Hepatocyte (in vitro differentiated cells): ENCODE data around the gene PHACTR1. TPM values are rescaled to one million over a fixed set of nuclear protein-coding genes. Genes with fewer than 3 reads are reported as not detected.
"Not testable (repeated sequence)": the region's sequence is repeated elsewhere in the genome, so short reads cannot be mapped to it uniquely, and the experiment has no call there.

Experiments
- DNase-seq: peaks from one replicate; pipeline ENCODE4 v3.0.0-alpha.2; 2016; ENCODE audit warnings: low spot score
- H2AFZ ChIP-seq: fragments of 200-600 bp; sonication (generic); 2 replicates; pipeline ENCODE4 v1.6.0; 2016; ENCODE audit warnings: antibody characterized with exemption, mild to moderate bottlenecking
- H3K27ac ChIP-seq: fragments of 200-600 bp; sonication (generic); 2 replicates; pipeline ENCODE4 v1.5.1; 2016; ENCODE audit warnings: mild to moderate bottlenecking
- H3K27me3 ChIP-seq: fragments of 200-600 bp; sonication (generic); 2 replicates; pipeline ENCODE4 v1.6.1; 2016
- H3K36me3 ChIP-seq: fragments of 200-600 bp; sonication (generic); replicated peaks from 2 replicates; pipeline ENCODE4 v1.5.1; 2016; ENCODE audit warnings: low read depth; ENCODE audit not compliant: insufficient read depth
- H3K4me1 ChIP-seq: fragments of 200-600 bp; sonication (generic); 2 replicates; pipeline ENCODE4 v1.5.1; 2016; ENCODE audit warnings: mild to moderate bottlenecking, moderate library complexity; ENCODE audit not compliant: insufficient read depth
- H3K4me2 ChIP-seq: fragments of 200-600 bp; sonication (generic); 2 replicates; pipeline ENCODE4 v1.6.0; 2016
- H3K4me3 ChIP-seq: fragments of 200-600 bp; sonication (generic); 2 replicates; pipeline ENCODE4 v1.5.1; 2016; ENCODE audit warnings: mild to moderate bottlenecking
- H3K79me2 ChIP-seq: fragments of 200-600 bp; sonication (generic); 2 replicates; pipeline ENCODE4 v1.6.0; 2017; ENCODE audit warnings: mild to moderate bottlenecking
- H3K9me2 ChIP-seq: fragments of 200-600 bp; sonication (generic); replicated peaks from 2 replicates; pipeline ENCODE4 v1.6.0; 2017; ENCODE audit warnings: mild to moderate bottlenecking; ENCODE audit not compliant: insufficient read depth
- H3K9me3 ChIP-seq: fragments of 200-600 bp; sonication (generic); 2 replicates; pipeline ENCODE4 v1.5.1; 2016; ENCODE audit warnings: low read depth, mild to moderate bottlenecking
- H4K20me1 ChIP-seq: fragments of 200-600 bp; sonication (generic); 2 replicates; pipeline ENCODE4 v1.6.0; 2016; ENCODE audit warnings: mild to moderate bottlenecking; ENCODE audit not compliant: insufficient read depth, poor library complexity, severe bottlenecking
- CTCF ChIP-seq: fragments of 200-600 bp; sonication (generic); IDR thresholded peaks from 2 replicates; pipeline ENCODE4 v1.5.1; 2016; ENCODE audit warnings: antibody characterized with exemption, mild to moderate bottlenecking; ENCODE audit not compliant: poor library complexity
- EZH2 ChIP-seq: fragments of 200-600 bp; sonication (generic); IDR thresholded peaks from 2 replicates; pipeline ENCODE4 v1.6.1; 2016; ENCODE audit warnings: antibody characterized with exemption, mild to moderate bottlenecking, borderline replicate concordance
- EZH2phosphoT487 ChIP-seq: fragments of 200-600 bp; sonication (generic); IDR thresholded peaks from one replicate; pipeline ENCODE4 v1.6.1; 2018; ENCODE audit warnings: antibody characterized with exemption, mild to moderate bottlenecking, low read depth, moderate library complexity; ENCODE audit not compliant: unreplicated experiment, severe bottlenecking
- WGBS: methylation state at CpG from one replicate; pipeline ENCODE4 v1.1.6; 2016; ENCODE audit warnings: low lambda C conversion rate; ENCODE audit errors: missing lambda C conversion rate; 5-methylcytosine and 5-hydroxymethylcytosine counted together
- polyA plus RNA-seq: library from polyadenylated mRNA; unstranded; fragments of >200 nt; fragmentation: Nextera tagmentation; extraction: Ambion mirVana; gene quantifications from 2 replicates; pipeline ENCODE4 v1.2.1, GENCODE V29; 2016
- total RNA-seq: library from RNA; depleted of rRNA; stranded (reverse); fragments of >200 nt; gene quantifications from 2 replicates; pipeline ENCODE4 v1.2.3, GENCODE V29; 2014

The PHACTR1 gene
- total and polyA plus RNA-seq, 2 experiments from 2014 or later, result 3.0 to 4.3 TPM

GRCh38 chr6:12760226-12760625 is 43.7 kb downstream of the PHACTR1 start:
- no peak for DNase-seq
- H3K4me3 ChIP-seq, result no peak overlapping the region
- 82% methylated on average over 3 of the region's 3 CpGs for WGBS
- peaks cover 10% of the 10 kb centered on the region for H3K27me3 ChIP-seq
- H3K9me3 ChIP-seq, result no peaks in the 10 kb centered on the region
- no peak overlapping the region for H3K27ac ChIP-seq
- no peak overlapping the region for H2AFZ ChIP-seq
- TF ChIP-seq EZH2phosphoT487, result no peak
- no peak for TF ChIP-seq CTCF
- no peak for TF ChIP-seq EZH2
- H3K4me1 ChIP-seq, result no peaks in the 10 kb centered on the region
- no peak overlapping the region for H3K4me2 ChIP-seq
- no peaks in the 10 kb centered on the region for H3K36me3 ChIP-seq
- H3K79me2 ChIP-seq, result no peaks in the 10 kb centered on the region
- no peaks in the 10 kb centered on the region for H4K20me1 ChIP-seq
- H3K9me2 ChIP-seq, result no peaks in the 10 kb centered on the region

- H3K27ac ChIP-seq, result no peak overlapping the region
- 82% methylated on average over 3 of the region's 3 CpGs for WGBS
Observed at GRCh38 chr6:12760911-12761310, 44.3 kb downstream of the PHACTR1 start.

GRCh38 chr6:12761376-12762115 is 45.0 kb downstream of the PHACTR1 start:
- WGBS, result 79% methylated on average over 9 of the region's 9 CpGs
- H4K20me1 ChIP-seq, result no peaks in the 10 kb centered on the region

More at GRCh38 chr6:12760911-12761310, 44.3 kb downstream of the PHACTR1 start:
- no peak overlapping the region for H3K4me2 ChIP-seq
- no peak for TF ChIP-seq EZH2phosphoT487
- TF ChIP-seq EZH2, result no peak
- TF ChIP-seq CTCF, result no peak
- no peaks in the 10 kb centered on the region for H3K9me2 ChIP-seq
- H4K20me1 ChIP-seq, result no peaks in the 10 kb centered on the region
- H3K4me3 ChIP-seq, result no peak overlapping the region
- DNase-seq, result no peak
- peaks cover 10% of the 10 kb centered on the region for H3K27me3 ChIP-seq
- H3K9me3 ChIP-seq, result no peaks in the 10 kb centered on the region
- no peaks in the 10 kb centered on the region for H3K79me2 ChIP-seq
- no peak overlapping the region for H2AFZ ChIP-seq
- H3K36me3 ChIP-seq, result no peaks in the 10 kb centered on the region
- no peaks in the 10 kb centered on the region for H3K4me1 ChIP-seq

GRCh38 chr6:12762731-12763434 is 46.3 kb downstream of the PHACTR1 start:
- not testable (repeated sequence) for H3K4me3 ChIP-seq, H3K9me3 ChIP-seq, H3K27me3 ChIP-seq, H4K20me1 ChIP-seq, H3K36me3 ChIP-seq, H3K4me1 ChIP-seq, H3K27ac ChIP-seq, H3K9me2 ChIP-seq, H2AFZ ChIP-seq, DNase-seq, H3K4me2 ChIP-seq, H3K79me2 ChIP-seq
- 92% methylated on average over 12 of the region's 12 CpGs for WGBS

More at GRCh38 chr6:12761376-12762115, 45.0 kb downstream of the PHACTR1 start:
- TF ChIP-seq EZH2 (no peak), EZH2phosphoT487 (no peak), CTCF (no peak)
- Histone ChIP-seq H3K9me3 (no peaks in the 10 kb centered on the region), H3K79me2 (no peaks in the 10 kb centered on the region), H3K27ac (no peak overlapping the region), H3K27me3 (peaks cover 10% of the 10 kb centered on the region), H3K4me2 (no peak overlapping the region), H3K9me2 (no peaks in the 10 kb centered on the region), H3K4me1 (no peaks in the 10 kb centered on the region), H3K4me3 (no peak overlapping the region), H3K36me3 (no peaks in the 10 kb centered on the region), H2AFZ (no peak overlapping the region)
- DNase-seq, result no peak
